ENCODE results near the gene TRAF7.
"Not testable (repeated sequence)": the region's sequence is repeated elsewhere in the genome, so short reads cannot be mapped to it uniquely, and the experiment has no call there.

DNA sequence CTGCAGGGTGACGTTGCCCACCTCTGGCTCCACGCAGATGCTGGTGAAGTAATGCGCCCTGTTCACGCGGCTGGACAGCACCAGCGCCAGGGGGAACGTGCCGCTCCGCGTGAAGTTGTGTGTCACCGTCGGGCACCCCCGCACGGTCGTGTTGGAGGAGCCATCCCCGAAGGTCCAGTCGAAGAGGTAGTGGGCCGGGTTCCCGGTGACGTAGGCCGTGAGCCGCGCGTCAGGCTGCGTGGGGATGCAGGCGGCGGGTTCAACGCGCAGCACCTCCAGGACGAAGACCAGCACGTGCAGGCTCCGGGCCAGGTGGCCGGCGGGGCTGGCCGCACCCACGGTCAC is 44.6 kb upstream of the TRAF7 start:
- not testable (repeated sequence) for TF ChIP-seq CTCF, POLR2A (IDR thresholded peaks at IDR 0.05)
